NOMO-1 treated with dmso at 0.1 percent for 144 hours (cell line): ENCODE results near the gene RNF207.

Source experiments
- DNase-seq: peaks from one replicate; lab custom pipeline; 2025; ENCODE audit not compliant: unreplicated experiment; lab: John Stamatoyannopoulos, UW

RNF207 gene

GRCh38 chr1:6248161-6248776 is 42.4 kb downstream of the RNF207 start:
- no peak for DNase-seq

GRCh38 chr1:6248932-6249738 is 43.2 kb downstream of the RNF207 start:
- DNase-seq, result no peak

- no peak for DNase-seq
Observed at GRCh38 chr1:6249739-6250689, 44.1 kb downstream of the RNF207 start.

- DNase-seq, result no peak
Observed at GRCh38 chr1:6251233-6251632, 45.3 kb downstream of the RNF207 start.

GRCh38 chr1:6251681-6252373 is 45.9 kb downstream of the RNF207 start:
- DNase-seq, result no peak

GRCh38 chr1:6252374-6252710 is 46.4 kb downstream of the RNF207 start:
- no peak for DNase-seq

GRCh38 chr1:6253380-6253779 is 47.5 kb downstream of the RNF207 start:
- DNase-seq, result no peak

GRCh38 chr1:6254691-6255090 is 48.8 kb downstream of the RNF207 start:
- no peak for DNase-seq

- no peak for DNase-seq
Observed at GRCh38 chr1:6256645-6257044, 50.7 kb downstream of the RNF207 start.

- no peak for DNase-seq
Observed at GRCh38 chr1:6257541-6258069, 51.7 kb downstream of the RNF207 start.

GRCh38 chr1:6258675-6259074 is 52.8 kb downstream of the RNF207 start:
- no peak for DNase-seq

GRCh38 chr1:6259491-6260362 is 53.8 kb downstream of the RNF207 start:
- peak; percentile 72 for DNase-seq

- DNase-seq, result no peak
Observed at GRCh38 chr1:6260433-6260934, 54.6 kb downstream of the RNF207 start.

GRCh38 chr1:6260961-6261614 is 55.2 kb downstream of the RNF207 start, which contains the start of gene GPR153:
TSS of gene GPR153 (minus strand) at chr1:6261098. CDS start at chr1:6254905, 6,193 bp downstream.
- peak; percentile 1 for DNase-seq

- no peak for DNase-seq
Observed at GRCh38 chr1:6261615-6261995, 55.7 kb downstream of the RNF207 start.

- no peak for DNase-seq
Observed at GRCh38 chr1:6262555-6263420, 56.9 kb downstream of the RNF207 start.

- no peak for DNase-seq
Observed at GRCh38 chr1:6263716-6264115, 57.8 kb downstream of the RNF207 start.

GRCh38 chr1:6265151-6265550 is 59.2 kb downstream of the RNF207 start:
- no peak for DNase-seq
